Left lung (tissue), 10 donors: ENCODE measurements around the gene NDUFV1. TPM values are rescaled to one million over a fixed set of nuclear protein-coding genes. Genes with fewer than 3 reads are reported as not detected.
"Not testable (repeated sequence)": the region's sequence is repeated elsewhere in the genome, so short reads cannot be mapped to it uniquely, and the experiment has no call there.

Experiments used
- ATAC-seq: fragments of 200-7000 bp; cut with Tn5 transposase; one replicate; pipeline ENCODE4 v1.9.1; 2020; ENCODE audit warnings: moderate library complexity
- DNase-seq, 4 donors: peaks; one replicate each; pipeline ENCODE4 v3.0.0-alpha.2; 2013 to 2020
- H3K27ac ChIP-seq, 2 donors: fragments of 200-600 bp; sonication (generic) in 1 of 2; one replicate each; pipeline versions ENCODE4 v1.5.0 to v1.8.0; 2020 to 2021
- H3K27me3 ChIP-seq, 2 donors: fragments of 200-600 bp; sonication (generic) in 1 of 2; one replicate each; pipeline versions ENCODE4 v1.5.0 to v1.8.0; 2020 to 2021
- H3K36me3 ChIP-seq, 2 donors: fragments of 200-600 bp; sonication (generic) in 1 of 2; one replicate each; pipeline versions ENCODE4 v1.5.0 to v1.8.0; 2020 to 2021
- H3K4me1 ChIP-seq, 2 donors: fragments of 200-600 bp; one replicate each; pipeline ENCODE4 v1.8.0; 2021
- H3K4me3 ChIP-seq, 2 donors: fragments of 200-600 bp; sonication (generic) in 1 of 2; one replicate each; pipeline versions ENCODE4 v1.5.0 to v1.8.0; 2020 to 2021; ENCODE audit warnings: mild to moderate bottlenecking in 1 of 2
- H3K9me3 ChIP-seq, 2 donors: fragments of 200-600 bp; sonication (generic) in 1 of 2; one replicate each; pipeline versions ENCODE4 v1.5.0 to v1.8.0; 2020 to 2021
- CTCF ChIP-seq, 2 donors: fragments of 200-600 bp; sonication (generic) in 1 of 2; IDR thresholded peaks; one replicate each; pipeline versions ENCODE4 v1.5.0 to v1.8.0; 2021; ENCODE audit warnings: antibody characterized with exemption in 2 of 2
- intact Hi-C, 2 donors: fragments of 100-400 bp; cut with DNase I; formaldehyde crosslinking; loops; one replicate each; pipeline versions ENCODE4 v1.11.2 to v1.14.2; 2022
- polyA plus RNA-seq, 6 donors: library from polyadenylated mRNA; unstranded; fragments of 120-200 nt; gene quantifications; one replicate each; pipeline ENCODE4 v1.2.1, GENCODE V29; 2013; ENCODE audit not compliant: insufficient read length in 6 of 6
- total RNA-seq, 2 donors: library from RNA; stranded (reverse); fragmentation: NEBNext Ultra II Directional; extraction: Animal tissue kit (Norgen Biotek cat#: 25700); gene quantifications; one replicate each; pipeline ENCODE4 v1.2.1, GENCODE V29; 2021
- donor health status: DM: no; HTN: yes; CAD: no.
- donor health status: DM: no; HTN: no; CAD: no.

The NDUFV1 gene
- total and polyA plus RNA-seq, 8 donors = 136 to 204 (median 163) TPM

GRCh38 chr11:67634366-67635230 is 27.9 kb downstream of the NDUFV1 start:
- H3K9me3 ChIP-seq = no peaks in the 10 kb centered on the region
- intact Hi-C loops = no loop called here

GRCh38 chr11:67635231-67635521 is 28.4 kb downstream of the NDUFV1 start:
- intact Hi-C loops = no loop called here

More at GRCh38 chr11:67634366-67635230, 27.9 kb downstream of the NDUFV1 start:
- H3K27me3 ChIP-seq = peaks cover 0 to 19% of the 10 kb centered on the region in 2 donors
- ATAC-seq (no peak), DNase-seq (peak in 2 of 4 donors; percentile 26 to 63)
- H3K4me1 ChIP-seq = peaks cover 0 to 8% of the 10 kb centered on the region in 2 donors
- H3K27ac ChIP-seq = no peak overlapping the region
- no peaks in the 10 kb centered on the region for H3K36me3 ChIP-seq
- no peak overlapping the region for H3K4me3 ChIP-seq
- no peak for TF ChIP-seq CTCF (IDR thresholded peaks at IDR 0.05)

GRCh38 chr11:67636962-67637361 is 30.2 kb downstream of the NDUFV1 start:
- TF ChIP-seq CTCF (IDR thresholded peaks at IDR 0.05) = no peak
- H3K27ac ChIP-seq = no peak overlapping the region
- H3K27me3 ChIP-seq = peaks cover 0 to 39% of the 10 kb centered on the region in 2 donors
- H3K4me1 ChIP-seq = no peaks in the 10 kb centered on the region
- no peak for DNase-seq
- no peak overlapping the region for H3K4me3 ChIP-seq
- ATAC-seq = no peak
- intact Hi-C loops = no loop called here
- no peaks in the 10 kb centered on the region for H3K9me3 ChIP-seq
- H3K36me3 ChIP-seq = no peaks in the 10 kb centered on the region

More at GRCh38 chr11:67635231-67635521, 28.4 kb downstream of the NDUFV1 start:
- peaks cover 0 to 8% of the 10 kb centered on the region in 2 donors for H3K4me1 ChIP-seq
- H3K36me3 ChIP-seq = no peaks in the 10 kb centered on the region
- no peak for TF ChIP-seq CTCF (IDR thresholded peaks at IDR 0.05)
- no peak for DNase-seq
- H3K4me3 ChIP-seq = no peak overlapping the region
- H3K27me3 ChIP-seq = peaks cover 0 to 25% of the 10 kb centered on the region in 2 donors
- no peaks in the 10 kb centered on the region for H3K9me3 ChIP-seq
- ATAC-seq = no peak
- H3K27ac ChIP-seq = no peak overlapping the region

GRCh38 chr11:67637441-67637840 is 30.7 kb downstream of the NDUFV1 start:
- H3K36me3 ChIP-seq, H3K27ac ChIP-seq, H3K4me3 ChIP-seq, ATAC-seq, intact Hi-C loops, DNase-seq, H3K4me1 ChIP-seq, H3K9me3 ChIP-seq: not testable (repeated sequence)
- peaks cover 0 to 39% of the 10 kb centered on the region in 2 donors for H3K27me3 ChIP-seq

GRCh38 chr11:67638535-67639437 is 32.0 kb downstream of the NDUFV1 start:
- peaks cover 0 to 2% of the 10 kb centered on the region in 2 donors for H3K9me3 ChIP-seq
- peaks cover 0 to 39% of the 10 kb centered on the region in 2 donors for H3K27me3 ChIP-seq
- DNase-seq = no peak
- ATAC-seq = no peak
- H3K36me3 ChIP-seq = no peaks in the 10 kb centered on the region
- no peak for TF ChIP-seq CTCF (IDR thresholded peaks at IDR 0.05)
- no peaks in the 10 kb centered on the region for H3K4me1 ChIP-seq
- intact Hi-C loops = no loop called here
- H3K4me3 ChIP-seq = no peak overlapping the region
- H3K27ac ChIP-seq = no peak overlapping the region
